Pons (tissue), 1 donor: ENCODE data around the gene ERCC6L.

Source experiments
- DNase-seq: peaks from one replicate; pipeline ENCODE4 v3.0.0-alpha.2; 2016; ENCODE audit warnings: low spot score

Gene ERCC6L, protein sequence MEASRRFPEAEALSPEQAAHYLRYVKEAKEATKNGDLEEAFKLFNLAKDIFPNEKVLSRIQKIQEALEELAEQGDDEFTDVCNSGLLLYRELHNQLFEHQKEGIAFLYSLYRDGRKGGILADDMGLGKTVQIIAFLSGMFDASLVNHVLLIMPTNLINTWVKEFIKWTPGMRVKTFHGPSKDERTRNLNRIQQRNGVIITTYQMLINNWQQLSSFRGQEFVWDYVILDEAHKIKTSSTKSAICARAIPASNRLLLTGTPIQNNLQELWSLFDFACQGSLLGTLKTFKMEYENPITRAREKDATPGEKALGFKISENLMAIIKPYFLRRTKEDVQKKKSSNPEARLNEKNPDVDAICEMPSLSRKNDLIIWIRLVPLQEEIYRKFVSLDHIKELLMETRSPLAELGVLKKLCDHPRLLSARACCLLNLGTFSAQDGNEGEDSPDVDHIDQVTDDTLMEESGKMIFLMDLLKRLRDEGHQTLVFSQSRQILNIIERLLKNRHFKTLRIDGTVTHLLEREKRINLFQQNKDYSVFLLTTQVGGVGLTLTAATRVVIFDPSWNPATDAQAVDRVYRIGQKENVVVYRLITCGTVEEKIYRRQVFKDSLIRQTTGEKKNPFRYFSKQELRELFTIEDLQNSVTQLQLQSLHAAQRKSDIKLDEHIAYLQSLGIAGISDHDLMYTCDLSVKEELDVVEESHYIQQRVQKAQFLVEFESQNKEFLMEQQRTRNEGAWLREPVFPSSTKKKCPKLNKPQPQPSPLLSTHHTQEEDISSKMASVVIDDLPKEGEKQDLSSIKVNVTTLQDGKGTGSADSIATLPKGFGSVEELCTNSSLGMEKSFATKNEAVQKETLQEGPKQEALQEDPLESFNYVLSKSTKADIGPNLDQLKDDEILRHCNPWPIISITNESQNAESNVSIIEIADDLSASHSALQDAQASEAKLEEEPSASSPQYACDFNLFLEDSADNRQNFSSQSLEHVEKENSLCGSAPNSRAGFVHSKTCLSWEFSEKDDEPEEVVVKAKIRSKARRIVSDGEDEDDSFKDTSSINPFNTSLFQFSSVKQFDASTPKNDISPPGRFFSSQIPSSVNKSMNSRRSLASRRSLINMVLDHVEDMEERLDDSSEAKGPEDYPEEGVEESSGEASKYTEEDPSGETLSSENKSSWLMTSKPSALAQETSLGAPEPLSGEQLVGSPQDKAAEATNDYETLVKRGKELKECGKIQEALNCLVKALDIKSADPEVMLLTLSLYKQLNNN

DNA sequence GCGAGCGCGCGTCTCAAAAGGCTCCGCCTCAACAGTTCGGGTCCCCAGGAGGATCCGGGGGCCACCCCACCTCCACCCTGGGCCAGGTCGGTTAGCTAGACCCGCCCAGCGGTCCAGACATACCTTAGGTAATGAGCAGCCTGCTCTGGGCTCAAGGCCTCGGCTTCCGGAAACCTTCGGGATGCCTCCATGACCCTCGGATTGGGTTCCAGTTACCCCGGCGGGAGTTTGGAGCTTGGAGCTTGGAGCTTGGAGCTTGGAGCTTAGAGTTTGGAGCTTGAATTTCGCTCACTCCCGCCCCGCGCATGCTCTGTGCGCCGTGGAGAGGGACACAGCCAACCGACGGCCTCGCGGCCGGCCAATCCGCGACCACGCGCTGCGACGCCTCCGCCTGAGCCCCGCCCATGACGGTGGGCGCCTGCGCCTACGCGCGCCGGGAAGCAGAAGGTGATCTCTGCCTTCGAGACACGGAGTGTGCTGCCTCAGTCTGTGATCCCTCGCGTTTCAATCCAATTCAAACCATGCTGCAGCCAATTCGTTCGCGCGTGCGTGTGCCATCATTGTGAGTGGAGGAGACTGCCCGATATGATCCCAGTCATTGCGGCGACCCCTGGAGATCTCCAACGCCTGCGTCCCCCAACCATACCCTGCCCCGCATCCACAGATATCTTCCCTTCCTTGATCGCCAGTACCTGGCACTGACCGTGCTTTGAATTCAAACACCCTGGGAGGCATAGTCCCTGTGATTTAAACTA lies at the start of gene ERCC6L:
Gene ERCC6L, minus strand, starts transcription at position 307 of the 755 bp plus-strand sequence. Its CDS starts 116 bp downstream, at position 191.
- peak; percentile 66 for DNase-seq

DNA sequence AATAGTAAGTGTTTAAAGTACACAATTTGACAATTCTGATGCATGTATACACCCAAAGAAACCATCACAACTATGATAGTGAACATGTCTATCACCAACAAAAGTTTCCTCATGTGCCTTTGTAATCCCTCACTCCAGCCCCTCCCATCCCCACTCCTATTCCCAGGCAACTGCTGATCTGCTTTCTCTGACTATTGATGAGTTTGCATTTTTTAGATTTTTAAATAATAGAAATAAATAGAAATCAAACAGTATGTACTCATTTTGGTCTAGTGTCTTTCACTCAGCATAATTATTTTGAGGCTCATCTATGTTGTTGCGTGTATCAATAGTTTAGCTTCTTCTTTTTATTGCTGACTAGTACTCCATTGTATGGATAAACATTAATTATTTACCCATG lies 43.5 kb upstream of the ERCC6L start:
- no peak for DNase-seq

DNA sequence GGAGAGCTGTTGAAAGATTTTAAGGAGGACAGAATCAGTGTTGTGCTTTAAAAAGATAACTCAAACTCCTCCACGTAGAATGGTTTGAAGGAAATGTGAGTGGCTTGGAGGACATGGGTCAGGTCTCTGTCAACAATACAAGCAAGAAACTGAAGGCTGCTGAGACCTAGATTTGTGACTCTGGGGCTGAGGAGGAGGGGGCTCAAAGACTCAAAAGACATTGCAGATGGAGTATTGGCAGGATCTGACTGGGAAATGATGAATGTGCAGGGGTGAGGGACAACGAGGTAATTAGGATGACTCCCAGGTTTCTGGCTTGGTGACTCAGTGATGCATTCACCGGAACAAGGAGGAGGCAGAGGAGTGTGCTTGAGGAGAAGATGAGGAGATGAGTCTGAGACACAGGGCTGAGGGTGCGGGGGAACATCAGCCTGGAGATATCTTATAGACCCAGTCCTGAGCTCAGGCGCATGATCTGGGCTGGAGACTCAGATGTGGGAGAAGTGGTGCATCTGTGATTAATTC lies 41.6 kb upstream of the ERCC6L start:
- DNase-seq = no peak

DNA sequence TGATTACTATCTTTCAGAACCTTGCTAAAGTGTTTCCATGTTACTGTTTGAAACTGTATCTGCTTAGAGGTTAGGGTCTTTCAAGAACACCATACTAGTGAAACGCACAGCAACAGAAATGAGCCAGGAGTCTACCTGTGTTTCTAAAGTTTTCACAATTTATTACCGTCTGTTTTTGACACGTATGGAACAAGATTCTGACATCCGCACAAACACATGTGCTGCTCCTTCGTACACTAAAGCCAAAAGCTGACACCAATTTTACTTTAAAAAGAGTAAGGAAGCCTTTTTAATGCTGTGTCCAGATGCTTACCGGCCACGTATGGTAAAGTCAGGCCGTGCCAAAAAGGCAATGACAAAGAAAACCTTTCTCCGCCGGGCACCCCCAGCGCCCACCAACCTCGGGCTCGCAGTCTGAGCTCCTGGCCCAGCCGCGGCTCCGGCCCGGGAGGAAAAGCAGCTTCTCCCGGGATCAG lies 37.7 kb upstream of the ERCC6L start:
- no peak for DNase-seq

DNA sequence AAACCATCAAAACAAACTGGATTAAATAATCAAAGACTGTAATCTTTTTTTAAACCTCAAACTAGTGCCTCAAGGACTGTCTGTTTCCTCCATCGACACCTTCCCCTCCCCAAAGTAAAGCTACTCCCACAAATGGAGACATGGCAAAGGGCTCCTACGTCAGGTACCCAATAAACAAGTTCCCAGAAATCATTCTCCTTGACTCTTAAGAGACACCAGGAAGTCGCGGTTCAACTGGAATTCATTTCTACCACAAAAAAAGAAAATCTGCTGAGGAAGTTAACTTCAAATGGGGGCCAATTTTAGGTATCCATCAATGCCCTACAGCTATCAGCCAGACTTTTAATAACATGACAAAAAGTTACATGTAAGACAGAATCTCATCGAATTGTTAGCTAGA lies 35.7 kb upstream of the ERCC6L start:
- no peak for DNase-seq

DNA sequence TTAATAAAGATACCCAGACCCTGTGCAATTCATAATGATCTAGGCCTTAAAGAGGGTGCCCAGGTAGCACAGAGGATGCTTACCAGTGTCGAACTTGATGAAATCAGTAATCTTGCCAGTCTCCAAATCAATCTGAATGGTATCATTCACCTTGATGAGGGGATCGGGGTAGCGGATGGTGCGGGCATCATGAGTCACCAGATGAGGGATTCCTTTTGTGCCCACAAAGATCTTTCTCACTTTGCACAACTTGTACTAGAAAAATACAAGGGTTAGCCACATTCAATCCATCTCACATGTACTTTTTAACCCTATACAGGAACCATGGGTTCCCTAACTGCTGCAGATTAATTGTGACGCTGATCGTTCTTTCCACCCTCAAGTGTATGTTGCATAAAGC lies 34.9 kb upstream of the ERCC6L start:
- no peak for DNase-seq

DNA sequence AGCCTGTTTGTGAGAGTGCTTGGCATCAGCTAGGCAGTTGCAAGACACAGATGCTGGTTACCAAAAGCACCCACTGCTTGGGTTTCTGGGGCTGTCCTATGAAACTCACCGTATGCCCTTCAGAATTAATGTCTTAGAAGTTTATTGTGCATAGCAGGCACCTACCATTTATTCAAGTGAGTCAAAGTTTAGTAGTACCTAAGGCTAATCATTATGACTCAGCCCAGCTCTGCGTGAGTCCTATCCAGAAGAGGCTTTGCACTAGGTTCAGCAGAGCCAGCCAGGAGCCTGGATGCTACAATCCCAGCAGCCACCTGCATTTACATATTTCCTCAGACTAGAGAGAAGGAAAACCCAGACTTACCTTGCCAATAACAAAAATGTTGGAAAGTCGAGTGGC lies 34.0 kb upstream of the ERCC6L start:
- no peak for DNase-seq

DNA sequence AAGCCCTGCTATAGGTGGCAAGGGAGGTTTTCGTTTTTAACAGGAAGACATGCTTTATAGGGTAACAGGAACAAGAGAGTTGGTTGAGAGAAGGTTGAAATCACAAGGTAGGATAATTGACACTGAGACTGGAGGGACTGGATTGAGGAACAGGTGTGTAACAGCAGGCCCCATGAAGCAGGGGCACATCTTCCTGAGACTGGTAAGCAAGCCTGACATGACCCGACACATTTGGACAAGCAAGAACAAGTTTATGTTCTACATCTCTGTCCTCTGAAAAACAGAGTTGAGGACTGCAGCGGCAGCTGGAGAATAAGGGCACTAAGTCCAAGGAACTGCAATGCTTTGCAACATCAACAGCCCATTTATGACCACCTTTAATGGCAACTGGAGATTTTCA lies 33.0 kb upstream of the ERCC6L start:
- DNase-seq = no peak

DNA sequence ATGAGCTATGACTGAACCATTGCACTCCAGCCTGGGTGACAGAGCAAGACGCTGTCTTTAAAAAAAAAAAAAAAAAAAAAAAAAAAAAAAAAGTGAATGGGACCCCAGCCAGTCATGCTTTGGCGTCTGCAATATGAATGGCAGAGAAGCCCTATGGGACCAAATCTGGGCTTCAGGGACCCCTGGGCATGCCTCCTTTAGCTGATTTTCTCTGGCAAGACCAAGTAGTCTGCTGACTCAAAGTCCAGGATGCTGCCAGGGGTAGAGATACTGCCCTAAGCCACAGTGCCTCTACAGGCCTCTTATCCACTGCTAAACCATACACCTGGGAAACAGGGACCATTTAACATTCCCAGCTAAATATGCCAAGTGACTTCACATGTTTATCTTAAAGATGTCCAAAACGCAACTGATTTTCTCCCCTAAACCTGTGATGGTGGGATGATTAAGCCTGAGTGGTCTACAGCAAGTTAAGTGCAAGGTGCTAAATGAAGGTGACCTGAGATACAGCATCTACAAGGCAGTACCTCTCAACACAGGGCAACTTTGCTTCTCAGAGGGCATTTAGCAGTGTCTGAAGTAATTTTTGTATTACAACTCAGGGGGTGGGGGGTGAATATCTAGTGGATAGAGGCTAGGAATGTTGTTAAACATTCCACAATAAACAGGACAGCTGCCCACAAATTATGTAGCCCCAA lies 32.4 kb upstream of the ERCC6L start:
- no peak for DNase-seq

DNA sequence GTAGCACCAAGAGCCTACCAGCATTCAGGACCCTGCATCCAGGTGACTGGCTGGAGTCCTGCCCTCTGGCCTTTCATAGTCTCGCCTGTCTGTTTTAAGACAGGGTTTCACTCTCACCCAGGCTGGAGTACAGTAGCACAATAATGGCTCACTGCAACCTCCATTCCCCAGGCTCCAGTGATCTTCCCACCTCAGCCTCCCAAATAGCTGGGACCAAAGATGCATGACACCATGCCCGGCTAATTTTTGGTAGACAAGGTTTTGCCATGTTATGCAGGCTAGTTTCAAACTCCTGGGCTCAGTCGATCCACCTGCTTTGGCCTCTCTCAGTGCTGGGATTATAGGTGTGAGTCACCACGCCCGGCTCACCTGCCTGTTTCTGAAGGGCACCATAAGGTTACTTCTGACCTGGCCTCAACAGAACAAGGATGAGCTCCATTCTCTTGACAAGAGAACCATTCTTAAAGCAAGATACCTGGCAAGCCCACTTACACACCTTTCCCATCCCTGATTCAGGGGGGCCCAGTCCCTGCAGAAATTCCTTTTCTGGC lies 31.6 kb upstream of the ERCC6L start:
- no peak for DNase-seq

DNA sequence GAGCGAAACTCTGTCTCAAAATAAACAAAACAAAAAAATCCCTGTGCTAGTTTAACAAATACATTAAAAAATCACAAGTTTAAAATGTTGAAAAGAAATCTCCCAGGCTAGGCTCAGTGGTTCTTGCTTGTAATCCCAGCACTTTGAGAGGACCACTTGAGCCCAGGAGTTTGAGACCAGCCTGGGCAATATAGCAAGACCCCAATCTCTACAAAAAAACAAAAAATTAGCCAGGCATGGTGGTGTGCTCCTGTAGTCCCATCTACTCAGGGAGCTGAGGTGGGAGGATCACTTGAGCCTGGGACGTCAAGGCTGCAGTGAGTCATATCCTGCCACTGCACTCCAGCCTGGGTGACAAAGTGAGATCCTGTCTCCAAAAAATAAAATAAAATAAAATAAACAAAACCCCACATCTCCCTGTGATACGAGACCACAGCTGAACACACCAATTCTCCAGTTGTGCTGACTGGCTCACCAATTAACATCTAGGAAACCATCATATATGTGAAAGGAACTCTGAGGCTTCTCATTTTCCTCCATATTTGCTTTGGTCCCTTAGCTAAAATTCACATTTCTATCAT lies 30.9 kb upstream of the ERCC6L start:
- no peak for DNase-seq

DNA sequence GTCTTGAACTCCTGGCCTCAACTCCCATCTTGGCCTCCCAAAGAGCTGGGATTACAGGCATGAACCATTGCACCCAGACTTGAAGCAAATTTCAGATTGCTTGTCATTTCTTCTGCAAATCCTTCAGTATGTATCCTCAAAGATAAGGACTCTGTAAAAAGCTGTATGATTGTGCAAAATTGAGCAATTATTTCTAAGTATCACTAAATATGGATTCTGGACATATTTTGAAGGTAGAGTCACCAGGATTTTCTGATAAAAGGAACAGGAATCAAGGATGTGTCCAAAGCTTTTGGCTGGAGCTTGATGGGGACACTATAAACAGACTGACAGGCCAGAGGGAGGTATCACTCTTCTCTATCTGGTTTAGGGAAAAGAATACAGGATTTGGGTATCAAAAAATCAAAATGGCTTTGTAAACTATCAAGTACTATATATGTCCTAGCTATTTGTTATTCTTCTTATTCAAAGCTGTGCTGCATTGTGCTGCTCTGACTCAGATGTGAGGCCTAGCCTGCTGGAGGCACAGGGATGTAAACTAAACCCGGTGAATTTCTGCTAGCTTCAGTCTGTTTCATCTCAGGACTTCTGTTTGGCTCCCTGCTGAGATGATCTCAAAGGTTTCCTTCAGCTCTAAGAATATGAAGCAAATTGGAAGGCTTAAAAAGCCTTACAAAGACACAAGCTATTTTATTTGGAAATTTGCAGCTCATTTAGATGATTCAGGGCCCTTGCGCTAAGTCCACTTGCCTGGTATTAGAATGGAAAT lies 30.0 kb upstream of the ERCC6L start:
- DNase-seq = peak; percentile 8

DNA sequence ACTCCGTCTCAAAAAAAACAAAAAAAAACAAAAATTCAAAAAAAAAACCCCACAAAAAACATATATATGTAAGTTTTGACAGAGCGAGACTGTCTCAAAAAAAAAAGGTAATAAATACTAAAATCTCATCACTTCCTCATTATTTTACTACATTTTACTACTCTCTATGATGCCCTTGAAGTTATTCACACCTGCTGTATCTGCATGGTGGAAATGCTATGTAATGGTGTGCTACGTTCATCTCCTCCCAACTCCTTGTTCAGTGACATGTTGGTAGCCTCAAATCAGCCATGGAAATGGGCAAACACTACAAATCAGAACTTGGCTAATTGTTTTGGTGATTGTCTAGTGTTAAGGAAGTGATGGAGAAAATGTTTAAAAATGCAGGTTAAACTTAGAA lies 26.4 kb upstream of the ERCC6L start:
- no peak for DNase-seq

DNA sequence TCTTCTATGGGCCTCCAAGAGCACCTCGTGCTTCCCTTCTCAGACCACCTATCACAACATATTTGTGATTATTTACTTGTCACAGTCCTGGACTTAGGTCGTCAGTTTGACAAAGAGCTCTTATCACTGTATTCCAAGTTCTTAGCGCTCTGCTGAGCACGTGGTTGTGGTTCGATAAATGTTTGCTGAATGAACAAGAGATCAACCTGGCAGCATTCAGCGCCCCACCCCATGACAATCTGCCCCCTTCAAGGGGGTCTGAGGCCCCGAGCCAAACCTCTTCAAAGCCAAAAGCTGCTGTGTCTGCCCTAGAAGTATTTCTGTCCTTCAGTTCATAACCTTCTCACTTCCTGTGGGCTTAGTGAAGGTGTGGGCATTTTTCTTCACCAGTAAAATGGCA lies 23.2 kb upstream of the ERCC6L start:
- no peak for DNase-seq

DNA sequence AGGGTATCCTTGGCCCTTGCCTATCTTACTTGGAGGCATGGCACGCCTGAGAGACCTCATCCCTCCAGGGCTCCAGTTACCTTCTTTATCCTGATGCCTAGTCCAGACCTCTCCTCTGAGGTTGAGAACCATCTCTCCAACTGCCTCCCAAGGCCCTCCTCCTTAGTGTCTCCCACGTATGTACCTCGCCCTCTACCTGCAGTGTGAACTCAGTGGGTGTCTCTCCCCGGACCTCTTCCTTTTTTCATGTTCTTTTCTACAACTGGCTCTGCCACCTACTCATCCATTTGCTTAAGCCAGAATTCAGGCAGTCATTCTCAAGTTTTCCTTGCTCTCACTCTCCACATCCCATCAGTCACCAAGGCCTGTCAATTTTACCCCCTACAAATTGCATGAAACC lies 21.6 kb upstream of the ERCC6L start:
- DNase-seq = no peak

DNA sequence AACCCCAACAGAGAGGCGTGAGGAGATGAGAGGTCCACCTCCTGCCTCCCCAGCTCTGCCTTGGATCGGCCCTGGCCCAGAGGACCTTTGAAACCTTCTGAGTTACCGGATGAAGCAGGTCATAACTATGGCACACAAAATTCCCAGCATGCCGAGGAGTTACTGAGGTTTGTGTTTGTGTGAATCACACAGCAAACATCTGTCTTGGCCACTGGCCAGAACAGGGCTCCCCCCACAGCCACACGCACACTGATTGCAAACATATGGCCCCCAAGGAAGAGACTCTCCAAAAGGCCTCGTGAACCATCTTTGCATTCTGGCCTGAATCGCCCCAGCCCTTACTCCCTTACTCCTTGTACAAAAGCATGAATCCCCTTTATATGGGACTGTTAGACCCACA lies 19.3 kb upstream of the ERCC6L start:
- DNase-seq = no peak

DNA sequence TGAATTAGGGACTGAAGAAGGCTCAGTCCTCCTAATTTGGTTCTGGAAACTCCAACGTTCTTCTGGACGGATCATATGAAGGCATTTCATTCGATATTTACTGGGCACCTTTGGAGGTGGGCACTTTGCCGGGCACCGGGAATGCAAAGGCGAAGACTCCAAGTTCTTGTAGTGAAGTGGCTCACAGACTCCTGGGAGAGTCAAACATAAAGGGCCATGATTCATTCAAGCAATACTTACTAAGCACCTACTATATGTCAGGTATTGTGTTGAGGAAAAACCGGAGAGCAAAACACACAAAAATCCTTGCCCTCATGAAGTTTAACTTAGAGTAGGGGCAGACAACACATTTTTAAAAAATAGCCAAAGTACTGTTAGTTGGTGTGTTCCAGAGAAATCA lies 17.0 kb upstream of the ERCC6L start:
- no peak for DNase-seq

DNA sequence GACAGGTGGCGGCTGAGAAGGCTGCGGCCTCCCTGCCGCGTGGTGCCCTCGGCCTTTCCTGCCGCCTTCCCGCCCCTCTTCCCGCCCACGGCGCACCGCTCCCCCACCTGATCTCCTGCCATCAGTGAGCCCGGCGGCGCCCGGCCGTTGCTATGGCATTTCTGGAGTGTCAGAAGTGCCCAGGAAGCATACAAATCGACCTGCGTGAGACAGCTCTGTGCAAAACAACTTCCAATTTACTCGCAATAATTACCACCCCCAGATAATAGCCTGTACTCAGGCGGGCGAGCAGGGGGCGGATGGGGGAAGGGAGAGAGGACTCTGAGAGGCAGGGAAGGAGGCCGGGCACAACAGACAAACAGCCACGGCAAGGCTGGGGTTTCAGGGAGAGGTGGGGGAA lies 16.6 kb upstream of the ERCC6L start:
- no peak for DNase-seq

DNA sequence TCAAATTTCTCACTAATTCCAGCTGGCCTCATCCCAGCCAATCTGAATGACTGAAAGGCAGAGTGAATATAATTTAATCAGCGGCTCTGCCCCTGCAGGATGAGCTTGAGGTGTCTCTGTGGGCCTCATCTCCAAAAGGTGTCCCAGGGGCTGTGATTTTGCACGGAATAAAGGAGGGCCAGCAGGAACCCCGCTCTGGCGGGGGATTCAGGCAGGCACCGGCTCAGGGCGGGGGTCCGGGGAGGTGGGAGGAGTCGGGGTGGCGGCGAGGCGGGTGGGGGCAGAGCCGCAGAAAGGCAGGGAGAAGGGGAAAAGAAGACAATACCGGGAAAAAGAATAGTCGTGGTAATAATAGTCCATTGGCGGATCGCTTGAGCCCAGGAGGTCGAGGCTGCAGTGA lies 16.0 kb upstream of the ERCC6L start:
- no peak for DNase-seq
